ENCODE data around the gene ZBED3.

GRCh38 chr5:77031891-77032290, 55.2 kb downstream of the ZBED3 start:
- TF ChIP-seq CTCF (IDR thresholded peaks at IDR 0.05) (no peak), POLR2A (IDR thresholded peaks at IDR 0.05) (no peak), POLR2AphosphoS5 (IDR thresholded peaks at IDR 0.05) (no peak)

Measured in stomach (tissue), 4 donors.